PFSK-1 (cell line): ENCODE data around the gene KDM7A.

Experiments
- FOXP2 ChIP-seq: optimal IDR thresholded peaks from 2 replicates; pipeline ENCODE3; 2011; ENCODE audit warnings: borderline replicate concordance, control low read depth, inconsistent platforms; ENCODE audit not compliant: insufficient read depth; ENCODE audit errors: extremely low read length, extremely low read depth
- POLR2AphosphoS5 ChIP-seq: IDR thresholded peaks from 2 replicates; pipeline ENCODE4 v1.6.1; 2012; ENCODE audit warnings: low read depth, mild to moderate bottlenecking, control low read depth, low read length, moderate library complexity
- SIN3A ChIP-seq: IDR thresholded peaks from 2 replicates; pipeline ENCODE4 v1.6.1; 2012; ENCODE audit warnings: mild to moderate bottlenecking, low read length, moderate library complexity, borderline replicate concordance; ENCODE audit not compliant: insufficient read depth
- TAF1 ChIP-seq: IDR thresholded peaks from 2 replicates; pipeline ENCODE4 v1.6.1; 2012; ENCODE audit warnings: low read length, control low read depth, borderline replicate concordance; ENCODE audit not compliant: insufficient read depth
- TF ChIP-seq, protein P1 (sequence below), 2 experiments: IDR thresholded peaks; 2 replicates each; pipeline versions ENCODE4 v1.6.1 to v1.8.0; 2011 to 2012; ENCODE audit warnings: low read depth in 2 of 2, low read length in 2 of 2, control low read depth in 1 of 2, inconsistent platforms in 1 of 2, mild to moderate bottlenecking in 1 of 2, moderate library complexity in 1 of 2; ENCODE audit not compliant: insufficient read depth in 1 of 2

KDM7A gene

DNA sequence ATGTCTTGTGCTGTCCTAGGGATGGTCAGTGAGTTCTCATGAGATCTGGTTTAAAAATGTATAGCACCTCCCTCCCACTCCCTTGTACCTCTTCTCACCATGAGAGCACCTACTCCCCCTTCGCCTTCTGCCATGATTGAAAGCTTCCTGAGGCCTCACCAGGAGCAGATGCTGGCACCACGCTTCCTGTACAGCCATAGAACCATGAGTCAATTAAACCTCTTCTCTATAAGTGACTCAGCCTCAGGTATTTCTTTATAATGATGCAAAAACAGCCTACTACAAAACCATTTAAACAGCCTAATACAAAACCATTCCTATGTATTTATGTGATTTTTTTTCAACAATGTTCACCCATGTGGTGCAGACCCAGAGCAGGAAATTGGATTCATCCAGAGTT lies 32.0 kb downstream of the KDM7A start:
- TF ChIP-seq, protein P1, sequence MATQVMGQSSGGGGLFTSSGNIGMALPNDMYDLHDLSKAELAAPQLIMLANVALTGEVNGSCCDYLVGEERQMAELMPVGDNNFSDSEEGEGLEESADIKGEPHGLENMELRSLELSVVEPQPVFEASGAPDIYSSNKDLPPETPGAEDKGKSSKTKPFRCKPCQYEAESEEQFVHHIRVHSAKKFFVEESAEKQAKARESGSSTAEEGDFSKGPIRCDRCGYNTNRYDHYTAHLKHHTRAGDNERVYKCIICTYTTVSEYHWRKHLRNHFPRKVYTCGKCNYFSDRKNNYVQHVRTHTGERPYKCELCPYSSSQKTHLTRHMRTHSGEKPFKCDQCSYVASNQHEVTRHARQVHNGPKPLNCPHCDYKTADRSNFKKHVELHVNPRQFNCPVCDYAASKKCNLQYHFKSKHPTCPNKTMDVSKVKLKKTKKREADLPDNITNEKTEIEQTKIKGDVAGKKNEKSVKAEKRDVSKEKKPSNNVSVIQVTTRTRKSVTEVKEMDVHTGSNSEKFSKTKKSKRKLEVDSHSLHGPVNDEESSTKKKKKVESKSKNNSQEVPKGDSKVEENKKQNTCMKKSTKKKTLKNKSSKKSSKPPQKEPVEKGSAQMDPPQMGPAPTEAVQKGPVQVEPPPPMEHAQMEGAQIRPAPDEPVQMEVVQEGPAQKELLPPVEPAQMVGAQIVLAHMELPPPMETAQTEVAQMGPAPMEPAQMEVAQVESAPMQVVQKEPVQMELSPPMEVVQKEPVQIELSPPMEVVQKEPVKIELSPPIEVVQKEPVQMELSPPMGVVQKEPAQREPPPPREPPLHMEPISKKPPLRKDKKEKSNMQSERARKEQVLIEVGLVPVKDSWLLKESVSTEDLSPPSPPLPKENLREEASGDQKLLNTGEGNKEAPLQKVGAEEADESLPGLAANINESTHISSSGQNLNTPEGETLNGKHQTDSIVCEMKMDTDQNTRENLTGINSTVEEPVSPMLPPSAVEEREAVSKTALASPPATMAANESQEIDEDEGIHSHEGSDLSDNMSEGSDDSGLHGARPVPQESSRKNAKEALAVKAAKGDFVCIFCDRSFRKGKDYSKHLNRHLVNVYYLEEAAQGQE (IDR thresholded peaks at IDR 0.05; ENCODE audit: insufficient read depth in 1 of 2, low read depth in 2 of 2, low read length in 2 of 2) = no peak
- TF ChIP-seq FOXP2 = no peak
- no peak for TF ChIP-seq POLR2AphosphoS5
- no peak for TF ChIP-seq TAF1
- no peak for TF ChIP-seq SIN3A

- no peak for TF ChIP-seq FOXP2
- TF ChIP-seq TAF1 = no peak
- TF ChIP-seq, protein P1 (IDR thresholded peaks at IDR 0.05; ENCODE audit: insufficient read depth in 1 of 2, low read depth in 2 of 2, low read length in 2 of 2) = no peak
- no peak for TF ChIP-seq POLR2AphosphoS5
- no peak for TF ChIP-seq SIN3A
Observed at GRCh38 chr7:140143997-140144396, 32.8 kb downstream of the KDM7A start.

DNA sequence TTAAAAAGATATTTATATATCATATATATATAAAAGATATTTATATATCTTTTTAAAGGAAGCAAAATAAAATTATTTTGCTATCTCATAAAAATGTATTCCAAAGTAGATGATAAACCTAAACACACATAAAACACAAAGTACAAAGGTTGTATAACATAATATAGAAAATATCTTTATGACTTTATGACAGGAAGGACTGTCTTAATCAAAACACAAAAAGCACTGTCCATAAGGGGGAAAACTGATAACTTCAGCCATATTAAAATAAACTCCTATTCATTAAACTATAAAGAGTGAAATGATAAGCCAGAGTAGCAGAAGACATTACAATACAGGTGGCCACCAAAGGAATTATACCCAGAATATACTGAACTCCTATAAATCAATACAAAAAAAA lies 34.8 kb downstream of the KDM7A start:
- TF ChIP-seq SIN3A (no peak), FOXP2 (no peak), POLR2AphosphoS5 (no peak), TAF1 (no peak)
- TF ChIP-seq, protein P1 (IDR thresholded peaks at IDR 0.05; ENCODE audit: insufficient read depth in 1 of 2, low read depth in 2 of 2, low read length in 2 of 2) = no peak

GRCh38 chr7:140141256-140141655 lies 35.5 kb downstream of the KDM7A start:
- TF ChIP-seq POLR2AphosphoS5 (no peak), FOXP2 (no peak)

GRCh38 chr7:140137078-140137477 lies 39.7 kb downstream of the KDM7A start:
- TF ChIP-seq POLR2AphosphoS5 (no peak), TAF1 (no peak), FOXP2 (no peak), SIN3A (no peak)
- TF ChIP-seq, protein P1 (IDR thresholded peaks at IDR 0.05; ENCODE audit: insufficient read depth in 1 of 2, low read depth in 2 of 2, low read length in 2 of 2) = no peak
